NB4 (cell line): ENCODE measurements around the gene SPAG7.
"Not testable (repeated sequence)": the region's sequence is repeated elsewhere in the genome, so short reads cannot be mapped to it uniquely, and the experiment has no call there.

Source experiments
- POLR2A ChIP-seq: IDR thresholded peaks from 2 replicates; pipeline ENCODE4 v1.6.1; 2011; ENCODE audit warnings: mild to moderate bottlenecking; ENCODE audit not compliant: insufficient read length; ENCODE audit errors: extremely low read depth
- TF ChIP-seq, protein P1 (sequence below): IDR thresholded peaks from one replicate; pipeline ENCODE4 v1.5.1; 2012; ENCODE audit warnings: low read depth, low read length

DNA sequence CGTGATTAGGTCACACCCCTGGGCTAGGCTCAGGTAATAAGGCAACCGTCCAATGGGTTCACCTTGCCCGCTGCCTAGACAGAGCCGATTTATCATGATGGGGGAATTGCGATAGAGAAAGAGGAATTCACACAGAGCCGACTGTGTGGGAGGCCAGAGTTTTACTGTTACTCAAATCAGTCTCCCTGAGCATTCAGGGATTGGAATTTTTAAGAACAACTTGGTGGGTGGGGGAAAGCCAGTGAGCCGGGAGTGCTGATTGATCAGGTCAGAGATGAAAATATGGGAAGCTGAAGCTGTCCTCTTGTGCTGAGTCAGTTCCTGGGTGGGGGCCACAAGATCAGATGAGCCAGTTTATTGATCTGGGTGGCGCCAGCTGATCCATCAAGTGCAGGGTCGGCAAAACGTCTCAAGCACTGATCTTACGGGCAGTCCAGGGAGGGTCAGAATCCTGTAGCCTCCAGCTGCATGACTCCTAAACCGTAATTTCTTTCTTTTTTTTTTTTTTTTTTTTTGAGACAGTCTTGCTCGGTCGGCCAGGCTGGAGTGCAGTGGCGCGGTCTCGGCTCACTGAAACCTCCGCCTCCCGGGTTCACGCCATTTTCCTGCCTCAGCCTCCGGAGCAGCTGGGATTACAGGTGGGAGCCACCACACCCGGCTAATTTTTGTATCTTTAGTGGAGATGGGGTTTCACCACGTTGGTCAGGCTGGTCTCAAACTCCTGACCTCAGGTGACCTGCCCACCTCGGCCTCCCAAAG is 40.9 kb downstream of the SPAG7 start:
- TF ChIP-seq, protein P1, sequence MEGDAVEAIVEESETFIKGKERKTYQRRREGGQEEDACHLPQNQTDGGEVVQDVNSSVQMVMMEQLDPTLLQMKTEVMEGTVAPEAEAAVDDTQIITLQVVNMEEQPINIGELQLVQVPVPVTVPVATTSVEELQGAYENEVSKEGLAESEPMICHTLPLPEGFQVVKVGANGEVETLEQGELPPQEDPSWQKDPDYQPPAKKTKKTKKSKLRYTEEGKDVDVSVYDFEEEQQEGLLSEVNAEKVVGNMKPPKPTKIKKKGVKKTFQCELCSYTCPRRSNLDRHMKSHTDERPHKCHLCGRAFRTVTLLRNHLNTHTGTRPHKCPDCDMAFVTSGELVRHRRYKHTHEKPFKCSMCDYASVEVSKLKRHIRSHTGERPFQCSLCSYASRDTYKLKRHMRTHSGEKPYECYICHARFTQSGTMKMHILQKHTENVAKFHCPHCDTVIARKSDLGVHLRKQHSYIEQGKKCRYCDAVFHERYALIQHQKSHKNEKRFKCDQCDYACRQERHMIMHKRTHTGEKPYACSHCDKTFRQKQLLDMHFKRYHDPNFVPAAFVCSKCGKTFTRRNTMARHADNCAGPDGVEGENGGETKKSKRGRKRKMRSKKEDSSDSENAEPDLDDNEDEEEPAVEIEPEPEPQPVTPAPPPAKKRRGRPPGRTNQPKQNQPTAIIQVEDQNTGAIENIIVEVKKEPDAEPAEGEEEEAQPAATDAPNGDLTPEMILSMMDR = not testable (repeated sequence)
- TF ChIP-seq POLR2A = not testable (repeated sequence)
